Stimulated activated CD8-positive, alpha-beta memory T cell treated with anti-CD3 and anti-CD28 coated beads, Interleukin-2, amount 100 ng/mL, for 48 hours (primary cell): Measurements from ENCODE around the gene OR13C2.
"Not testable (repeated sequence)": the region's sequence is repeated elsewhere in the genome, so short reads cannot be mapped to it uniquely, and the experiment has no call there.

Source experiments
- DNase-seq, 2 donors: peaks; one replicate each; pipeline ENCODE4 v3.0.0-alpha.2; 2020; ENCODE audit warnings: low read depth in 2 of 2

OR13C2 gene

GRCh38 chr9:104605527-104605926 lies at the start of gene OR13C2:
Gene OR13C2 (minus strand): TSS chr9:104605627. CDS start chr9:104605627, 0 bp downstream.
- not testable (repeated sequence) for DNase-seq

GRCh38 chr9:104635456-104635855 lies 30.0 kb upstream of the OR13C2 start:
- no peak for DNase-seq

GRCh38 chr9:104633976-104634520 lies 28.6 kb upstream of the OR13C2 start:
- DNase-seq, result no peak

GRCh38 chr9:104625964-104626363 lies 20.5 kb upstream of the OR13C2 start:
- not testable (repeated sequence) for DNase-seq

- no peak for DNase-seq
Measured at GRCh38 chr9:104618104-104618503, 12.7 kb upstream of the OR13C2 start, which contains the start of gene OR13C9. Gene OR13C9 (minus strand): TSS chr9:104618204. CDS start chr9:104618204, 0 bp downstream.

- no peak for DNase-seq
Measured at GRCh38 chr9:104617418-104617817, 12.0 kb upstream of the OR13C2 start.

- DNase-seq, result no peak
Measured at GRCh38 chr9:104611213-104611612, 5.8 kb upstream of the OR13C2 start.

- DNase-seq, result no peak
Measured at GRCh38 chr9:104608336-104608735, 2.9 kb upstream of the OR13C2 start.

- DNase-seq, result no peak
Measured at GRCh38 chr9:104606152-104606551, 725 bp upstream of the OR13C2 start.

- DNase-seq, result no peak
Measured at GRCh38 chr9:104604801-104605200, 626 bp downstream of the OR13C2 start.

- DNase-seq, result not testable (repeated sequence)
Measured at GRCh38 chr9:104599313-104599712, 6.1 kb downstream of the OR13C2 start, which contains the start of gene OR13C5. Gene OR13C5 (minus strand): TSS chr9:104599413. CDS start chr9:104599413, 0 bp downstream.

GRCh38 chr9:104598749-104599148 lies 6.7 kb downstream of the OR13C2 start:
- not testable (repeated sequence) for DNase-seq

- DNase-seq, result no peak
Measured at GRCh38 chr9:104589626-104590025, 15.8 kb downstream of the OR13C2 start.

GRCh38 chr9:104586496-104587180 lies 18.8 kb downstream of the OR13C2 start:
- no peak for DNase-seq

GRCh38 chr9:104580562-104580961 lies 24.9 kb downstream of the OR13C2 start:
- DNase-seq, result no peak

GRCh38 chr9:104577263-104577662 lies 28.2 kb downstream of the OR13C2 start:
- no peak for DNase-seq

GRCh38 chr9:104575456-104575855 lies 30.0 kb downstream of the OR13C2 start:
- DNase-seq, result no peak

- no peak for DNase-seq
Measured at GRCh38 chr9:104572612-104573011, 32.8 kb downstream of the OR13C2 start.

- no peak for DNase-seq
Measured at GRCh38 chr9:104568868-104569267, 36.6 kb downstream of the OR13C2 start, which contains the start of gene OR13C8. Gene OR13C8 (plus strand): TSS chr9:104569168. CDS start chr9:104569168, 0 bp downstream.

- no peak for DNase-seq
Measured at GRCh38 chr9:104564358-104564757, 41.1 kb downstream of the OR13C2 start.

GRCh38 chr9:104556830-104557634 lies 48.4 kb downstream of the OR13C2 start:
- no peak for DNase-seq

- DNase-seq, result no peak
Measured at GRCh38 chr9:104555521-104555920, 49.9 kb downstream of the OR13C2 start.
